ENCODE data around the gene SPATA24.
A peak's percentile ranks its signal among the peaks of the same experiment; 100 is the strongest.

The SPATA24 gene

GRCh38 chr5:139385061-139386049, 18.5 kb downstream of the SPATA24 start:
- H3K9me3 ChIP-seq (ENCODE audit: low read length): no peaks in the 10 kb centered on the region
- no peak overlapping the region for H3K27ac ChIP-seq (ENCODE audit: low read depth, low read length)
- H3K9ac ChIP-seq (ENCODE audit: low read length): no peak overlapping the region
- no peaks in the 10 kb centered on the region for H3K4me1 ChIP-seq (ENCODE audit: insufficient read depth, low read length)
- no peaks in the 10 kb centered on the region for H3K36me3 ChIP-seq (ENCODE audit: insufficient read depth, low read length)
- peak overlapping the region in 1 of 2 donors; percentile 32 for H3K4me3 ChIP-seq (ENCODE audit: low read depth in 1 of 2, low read length in 2 of 2)
- no peaks in the 10 kb centered on the region for H3K27me3 ChIP-seq (ENCODE audit: control insufficient read depth in 1 of 2, insufficient read depth in 2 of 2, low read length in 2 of 2)

- no peaks in the 10 kb centered on the region for H3K9me3 ChIP-seq (ENCODE audit: low read length)
- peak overlapping the region in 1 of 2 donors; percentile 32 for H3K4me3 ChIP-seq (ENCODE audit: low read depth in 1 of 2, low read length in 2 of 2)
- no peaks in the 10 kb centered on the region for H3K36me3 ChIP-seq (ENCODE audit: insufficient read depth, low read length)
- H3K27me3 ChIP-seq (ENCODE audit: control insufficient read depth in 1 of 2, insufficient read depth in 2 of 2, low read length in 2 of 2): no peaks in the 10 kb centered on the region
- H3K27ac ChIP-seq (ENCODE audit: low read depth, low read length): no peak overlapping the region
- H3K4me1 ChIP-seq (ENCODE audit: insufficient read depth, low read length): no peaks in the 10 kb centered on the region
- H3K9ac ChIP-seq (ENCODE audit: low read length): no peak overlapping the region
These were observed 19.3 kb downstream of the SPATA24 start for GRCh38 chr5:139384591-139385051.

- H3K27me3 ChIP-seq (ENCODE audit: control insufficient read depth in 1 of 2, insufficient read depth in 2 of 2, low read length in 2 of 2): no peaks in the 10 kb centered on the region
- no peaks in the 10 kb centered on the region for H3K9me3 ChIP-seq (ENCODE audit: low read length)
- H3K9ac ChIP-seq (ENCODE audit: low read length): no peak overlapping the region
- no peaks in the 10 kb centered on the region for H3K36me3 ChIP-seq (ENCODE audit: insufficient read depth, low read length)
- no peak overlapping the region for H3K27ac ChIP-seq (ENCODE audit: low read depth, low read length)
- H3K4me3 ChIP-seq (ENCODE audit: low read depth in 1 of 2, low read length in 2 of 2): no peak overlapping the region
- H3K4me1 ChIP-seq (ENCODE audit: insufficient read depth, low read length): no peaks in the 10 kb centered on the region
These were observed 19.8 kb downstream of the SPATA24 start for GRCh38 chr5:139383993-139384590.

GRCh38 chr5:139383275-139383992, 20.5 kb downstream of the SPATA24 start, which contains the start of gene SLC23A1:
SLC23A1 (minus strand) TSS chr5:139383297; CDS start chr5:139383253, 44 bp downstream.
- Histone ChIP-seq H3K9me3 (ENCODE audit: low read length) (no peaks in the 10 kb centered on the region), H3K4me1 (ENCODE audit: insufficient read depth, low read length) (no peaks in the 10 kb centered on the region), H3K27me3 (ENCODE audit: control insufficient read depth in 1 of 2, insufficient read depth in 2 of 2, low read length in 2 of 2) (no peaks in the 10 kb centered on the region), H3K4me3 (ENCODE audit: low read depth in 1 of 2, low read length in 2 of 2) (no peak within 1 kb of the TSS), H3K9ac (ENCODE audit: low read length) (no peak within 1 kb of the TSS), H3K27ac (ENCODE audit: low read depth, low read length) (no peak within 1 kb of the TSS), H3K36me3 (ENCODE audit: insufficient read depth, low read length) (no peaks in the 10 kb centered on the region)

- Histone ChIP-seq H3K27ac (ENCODE audit: low read depth, low read length) (no peak overlapping the region), H3K4me3 (ENCODE audit: low read depth in 1 of 2, low read length in 2 of 2) (no peak overlapping the region), H3K9ac (ENCODE audit: low read length) (no peak overlapping the region)
These were observed 21.1 kb downstream of the SPATA24 start for GRCh38 chr5:139382807-139383206.

GRCh38 chr5:139381837-139382761, 21.8 kb downstream of the SPATA24 start:
- no peak overlapping the region for H3K4me3 ChIP-seq (ENCODE audit: low read depth in 1 of 2, low read length in 2 of 2)
- H3K4me1 ChIP-seq (ENCODE audit: insufficient read depth, low read length): no peaks in the 10 kb centered on the region
- no peaks in the 10 kb centered on the region for H3K27me3 ChIP-seq (ENCODE audit: control insufficient read depth in 1 of 2, insufficient read depth in 2 of 2, low read length in 2 of 2)
- no peaks in the 10 kb centered on the region for H3K9me3 ChIP-seq (ENCODE audit: low read length)
- no peak overlapping the region for H3K27ac ChIP-seq (ENCODE audit: low read depth, low read length)
- H3K36me3 ChIP-seq (ENCODE audit: insufficient read depth, low read length): no peaks in the 10 kb centered on the region
- no peak overlapping the region for H3K9ac ChIP-seq (ENCODE audit: low read length)

More at GRCh38 chr5:139382807-139383206, 21.1 kb downstream of the SPATA24 start:
- Histone ChIP-seq H3K9me3 (ENCODE audit: low read length) (no peaks in the 10 kb centered on the region), H3K36me3 (ENCODE audit: insufficient read depth, low read length) (no peaks in the 10 kb centered on the region), H3K27me3 (ENCODE audit: control insufficient read depth in 1 of 2, insufficient read depth in 2 of 2, low read length in 2 of 2) (no peaks in the 10 kb centered on the region), H3K4me1 (ENCODE audit: insufficient read depth, low read length) (no peaks in the 10 kb centered on the region)

- no peaks in the 10 kb centered on the region for H3K27me3 ChIP-seq (ENCODE audit: control insufficient read depth in 1 of 2, insufficient read depth in 2 of 2, low read length in 2 of 2)
- H3K4me3 ChIP-seq (ENCODE audit: low read depth in 1 of 2, low read length in 2 of 2): no peak overlapping the region
- H3K9ac ChIP-seq (ENCODE audit: low read length): no peak overlapping the region
- no peaks in the 10 kb centered on the region for H3K36me3 ChIP-seq (ENCODE audit: insufficient read depth, low read length)
- H3K27ac ChIP-seq (ENCODE audit: low read depth, low read length): no peak overlapping the region
- H3K4me1 ChIP-seq (ENCODE audit: insufficient read depth, low read length): no peaks in the 10 kb centered on the region
- H3K9me3 ChIP-seq (ENCODE audit: low read length): no peaks in the 10 kb centered on the region
These were observed 24.1 kb downstream of the SPATA24 start for GRCh38 chr5:139379626-139380449.

- Histone ChIP-seq H3K9me3 (ENCODE audit: low read length) (no peaks in the 10 kb centered on the region), H3K4me1 (ENCODE audit: insufficient read depth, low read length) (peaks cover 6% of the 10 kb centered on the region), H3K9ac (ENCODE audit: low read length) (no peak overlapping the region), H3K4me3 (ENCODE audit: low read depth in 1 of 2, low read length in 2 of 2) (no peak overlapping the region), H3K27me3 (ENCODE audit: control insufficient read depth in 1 of 2, insufficient read depth in 2 of 2, low read length in 2 of 2) (no peaks in the 10 kb centered on the region), H3K36me3 (ENCODE audit: insufficient read depth, low read length) (no peaks in the 10 kb centered on the region), H3K27ac (ENCODE audit: low read depth, low read length) (no peak overlapping the region)
These were observed 24.9 kb downstream of the SPATA24 start for GRCh38 chr5:139378941-139379361.

- Histone ChIP-seq H3K9me3 (ENCODE audit: low read length) (no peaks in the 10 kb centered on the region), H3K4me3 (ENCODE audit: low read depth in 1 of 2, low read length in 2 of 2) (no peak overlapping the region), H3K27me3 (ENCODE audit: control insufficient read depth in 1 of 2, insufficient read depth in 2 of 2, low read length in 2 of 2) (no peaks in the 10 kb centered on the region), H3K36me3 (ENCODE audit: insufficient read depth, low read length) (no peaks in the 10 kb centered on the region), H3K4me1 (ENCODE audit: insufficient read depth, low read length) (peaks cover 13% of the 10 kb centered on the region), H3K9ac (ENCODE audit: low read length) (no peak overlapping the region), H3K27ac (ENCODE audit: low read depth, low read length) (no peak overlapping the region)
These were observed 25.6 kb downstream of the SPATA24 start for GRCh38 chr5:139378101-139378825.
